Astrocyte of the spinal cord (primary cell): Measurements from ENCODE around the gene SEZ6.

Experiments
- DNase-seq: peaks from one replicate; pipeline ENCODE4 v3.0.0; 2011; ENCODE audit warnings: low read depth, low spot score
- H3K4me3 ChIP-seq: 2 replicates; pipeline ENCODE4 v1.5.1; 2011; ENCODE audit warnings: low read depth, mild to moderate bottlenecking, low read length, moderate library complexity
- in situ Hi-C: cut with HindIII; loops from 2 replicates; pipeline ENCODE4 v1.10.0; 2017; ENCODE audit warnings: low sequenced_read_pairs
- TF ChIP-seq, protein P1 (sequence below): IDR thresholded peaks from 2 replicates; pipeline ENCODE4 v1.5.1; 2012; ENCODE audit warnings: low read depth, mild to moderate bottlenecking, low read length, inconsistent platforms

SEZ6 gene

DNA sequence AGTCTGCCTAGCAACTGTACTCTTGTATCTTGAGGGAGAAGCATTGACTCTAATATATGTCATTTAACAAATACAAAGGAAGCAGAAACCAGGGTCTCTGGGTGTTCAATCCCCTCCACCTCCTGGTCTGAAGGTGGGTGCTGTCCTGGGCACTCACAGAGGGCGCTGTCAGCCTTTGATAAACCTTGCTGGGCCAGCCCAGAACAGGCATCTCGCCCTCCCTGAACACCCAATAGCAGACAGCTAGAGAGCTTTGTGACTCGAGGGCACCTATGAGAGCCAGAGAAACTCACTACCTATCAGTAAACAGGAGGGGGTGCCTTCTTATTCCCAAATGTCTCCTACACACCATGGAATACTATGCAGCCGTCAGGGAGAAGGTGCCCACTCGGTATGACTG is 30.8 kb upstream of the SEZ6 start:
- in situ Hi-C loops, result no loop called here
- H3K4me3 ChIP-seq, result no peak overlapping the region
- no peak for DNase-seq
- TF ChIP-seq, protein P1, sequence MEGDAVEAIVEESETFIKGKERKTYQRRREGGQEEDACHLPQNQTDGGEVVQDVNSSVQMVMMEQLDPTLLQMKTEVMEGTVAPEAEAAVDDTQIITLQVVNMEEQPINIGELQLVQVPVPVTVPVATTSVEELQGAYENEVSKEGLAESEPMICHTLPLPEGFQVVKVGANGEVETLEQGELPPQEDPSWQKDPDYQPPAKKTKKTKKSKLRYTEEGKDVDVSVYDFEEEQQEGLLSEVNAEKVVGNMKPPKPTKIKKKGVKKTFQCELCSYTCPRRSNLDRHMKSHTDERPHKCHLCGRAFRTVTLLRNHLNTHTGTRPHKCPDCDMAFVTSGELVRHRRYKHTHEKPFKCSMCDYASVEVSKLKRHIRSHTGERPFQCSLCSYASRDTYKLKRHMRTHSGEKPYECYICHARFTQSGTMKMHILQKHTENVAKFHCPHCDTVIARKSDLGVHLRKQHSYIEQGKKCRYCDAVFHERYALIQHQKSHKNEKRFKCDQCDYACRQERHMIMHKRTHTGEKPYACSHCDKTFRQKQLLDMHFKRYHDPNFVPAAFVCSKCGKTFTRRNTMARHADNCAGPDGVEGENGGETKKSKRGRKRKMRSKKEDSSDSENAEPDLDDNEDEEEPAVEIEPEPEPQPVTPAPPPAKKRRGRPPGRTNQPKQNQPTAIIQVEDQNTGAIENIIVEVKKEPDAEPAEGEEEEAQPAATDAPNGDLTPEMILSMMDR, result no peak

DNA sequence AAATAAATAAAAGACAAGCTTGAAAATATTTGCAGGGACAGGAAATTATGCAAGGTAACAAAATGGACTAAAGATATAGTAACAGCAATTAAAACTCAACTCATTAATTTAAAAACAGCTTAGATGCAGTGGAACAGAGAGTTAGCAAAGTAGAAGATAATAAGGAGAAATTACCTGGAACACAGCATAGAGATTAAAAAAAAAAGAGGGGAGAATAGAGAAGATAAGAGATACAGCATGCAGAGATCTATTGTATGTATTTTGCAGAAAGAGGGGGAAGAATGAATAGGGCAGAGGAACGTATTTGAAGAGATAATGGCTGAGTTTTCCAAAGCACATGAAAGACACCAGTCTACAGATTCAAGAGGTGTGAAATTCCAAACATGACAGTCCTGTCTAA is 28.7 kb upstream of the SEZ6 start:
- TF ChIP-seq, protein P1, result no peak
- in situ Hi-C loops, result no loop called here
- no peak overlapping the region for H3K4me3 ChIP-seq
- no peak for DNase-seq

DNA sequence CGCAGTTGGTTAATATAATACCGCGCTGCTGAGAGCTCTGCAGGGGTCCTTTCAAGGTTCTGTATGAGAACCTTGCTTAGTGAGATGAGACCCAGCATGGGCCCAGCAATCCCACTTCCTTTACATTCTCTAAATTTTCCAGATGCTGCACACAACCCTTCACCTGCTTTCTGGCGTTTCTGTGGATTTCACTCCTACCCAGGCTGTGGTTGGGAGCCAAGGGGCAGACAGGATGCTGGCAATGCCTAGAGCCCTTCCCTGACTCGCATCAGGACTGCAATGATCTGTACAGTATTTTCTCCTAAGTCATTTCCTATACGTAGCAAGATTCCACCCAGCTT is 27.0 kb upstream of the SEZ6 start:
- in situ Hi-C loops, result no loop called here
- no peak for DNase-seq
- no peak overlapping the region for H3K4me3 ChIP-seq
- TF ChIP-seq, protein P1, result no peak

DNA sequence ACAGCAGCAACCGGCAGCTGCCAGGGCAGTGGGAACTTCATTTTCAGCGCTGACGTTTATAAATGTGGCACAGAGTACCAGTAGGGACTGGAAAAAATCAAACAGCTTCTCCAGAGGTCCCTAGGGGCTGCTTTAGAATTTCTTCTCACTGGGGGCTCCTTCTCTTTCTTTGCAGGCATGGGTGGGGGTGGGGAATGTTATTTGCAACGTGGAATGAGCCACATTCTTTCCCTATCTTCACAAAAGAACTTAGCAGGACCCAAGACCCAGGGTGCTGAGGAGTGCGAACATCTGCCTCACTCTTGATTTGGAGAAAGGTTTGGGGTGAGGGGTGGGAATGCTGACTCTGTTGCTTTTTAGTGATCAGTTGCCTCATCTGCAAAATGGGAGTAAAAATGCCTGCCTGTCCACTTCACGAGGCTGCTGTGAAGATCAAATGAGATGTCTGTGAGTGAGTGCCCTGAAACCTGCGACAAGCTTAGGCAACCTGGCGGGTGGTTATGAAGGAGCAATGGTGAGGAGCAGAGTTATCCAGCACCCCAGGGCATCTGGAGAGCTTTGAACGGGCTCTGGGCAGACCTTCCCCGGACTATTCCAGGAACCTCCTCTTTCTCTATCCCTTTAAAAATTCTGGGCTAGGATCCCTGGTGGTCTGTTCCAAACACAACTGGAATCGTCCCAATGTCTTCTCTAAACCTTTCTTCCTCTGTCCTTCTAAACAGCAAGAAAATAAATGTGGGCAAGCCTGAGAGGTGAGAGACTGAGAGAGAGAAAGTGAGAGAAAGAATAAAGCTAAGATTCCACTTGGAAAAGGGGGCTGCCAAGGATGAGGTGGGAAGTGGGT is 26.4 kb upstream of the SEZ6 start:
- in situ Hi-C loops, result no loop called here

DNA sequence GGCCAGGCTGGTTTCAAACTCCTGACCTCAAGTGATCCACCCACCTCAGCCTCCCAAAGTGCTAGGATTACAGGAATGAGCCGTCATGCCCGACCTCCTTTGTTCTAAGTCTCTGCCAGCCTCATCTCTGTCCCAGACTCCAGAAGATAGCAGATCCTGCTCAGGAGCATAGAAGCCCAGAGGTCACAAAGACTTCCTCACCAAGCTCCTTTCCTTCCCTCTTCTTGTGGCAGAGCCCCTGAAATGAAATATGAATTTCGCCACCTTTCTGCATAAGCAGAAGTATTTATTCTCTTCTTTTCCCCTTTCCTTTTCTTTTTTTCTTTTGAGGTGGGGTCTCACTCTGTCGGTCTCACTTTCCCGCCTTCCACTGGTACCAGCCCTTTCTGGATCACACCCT is 25.7 kb upstream of the SEZ6 start:
- no peak for DNase-seq
- H3K4me3 ChIP-seq, result no peak overlapping the region
- TF ChIP-seq, protein P1, result no peak
- in situ Hi-C loops, result no loop called here

More for the DNA sequence above, 26.4 kb upstream of the SEZ6 start:
- DNase-seq, result no peak
- TF ChIP-seq, protein P1, result no peak
- no peak overlapping the region for H3K4me3 ChIP-seq

DNA sequence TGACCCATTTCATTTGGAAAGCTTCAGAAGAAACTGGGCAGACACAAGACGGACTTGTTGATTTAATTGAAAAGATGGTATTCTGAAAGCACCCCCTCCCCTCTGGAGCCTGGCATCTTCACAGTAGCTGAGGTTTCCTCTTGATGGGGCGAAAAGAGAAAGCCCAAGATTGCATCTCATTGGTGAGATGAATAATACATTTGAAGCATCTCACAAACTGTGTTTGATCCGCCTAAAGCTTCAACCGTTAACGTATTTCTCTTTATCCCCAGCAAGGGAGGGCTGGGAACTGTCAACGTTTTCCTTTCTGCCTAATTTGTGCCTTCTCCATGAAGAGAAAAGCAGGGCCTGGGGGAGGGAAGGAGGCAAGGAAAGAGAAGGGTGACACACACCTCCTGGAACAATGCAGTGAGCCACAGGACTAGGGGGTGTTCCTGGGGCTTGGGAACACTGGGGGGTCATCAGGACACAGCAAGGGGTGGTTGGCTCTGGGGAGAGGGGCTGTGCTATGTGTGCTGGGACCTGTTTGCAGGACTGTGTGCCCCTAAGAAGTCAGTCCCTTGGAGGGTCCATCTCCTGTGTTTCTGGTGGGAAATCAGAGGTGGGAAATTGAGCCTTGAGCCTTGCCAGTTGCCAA is 18.6 kb upstream of the SEZ6 start:
- H3K4me3 ChIP-seq, result no peak overlapping the region
- TF ChIP-seq, protein P1, result no peak
- no peak for DNase-seq
- in situ Hi-C loops, result no loop called here
